Measurements from ENCODE around the gene ATOH8.

DNA sequence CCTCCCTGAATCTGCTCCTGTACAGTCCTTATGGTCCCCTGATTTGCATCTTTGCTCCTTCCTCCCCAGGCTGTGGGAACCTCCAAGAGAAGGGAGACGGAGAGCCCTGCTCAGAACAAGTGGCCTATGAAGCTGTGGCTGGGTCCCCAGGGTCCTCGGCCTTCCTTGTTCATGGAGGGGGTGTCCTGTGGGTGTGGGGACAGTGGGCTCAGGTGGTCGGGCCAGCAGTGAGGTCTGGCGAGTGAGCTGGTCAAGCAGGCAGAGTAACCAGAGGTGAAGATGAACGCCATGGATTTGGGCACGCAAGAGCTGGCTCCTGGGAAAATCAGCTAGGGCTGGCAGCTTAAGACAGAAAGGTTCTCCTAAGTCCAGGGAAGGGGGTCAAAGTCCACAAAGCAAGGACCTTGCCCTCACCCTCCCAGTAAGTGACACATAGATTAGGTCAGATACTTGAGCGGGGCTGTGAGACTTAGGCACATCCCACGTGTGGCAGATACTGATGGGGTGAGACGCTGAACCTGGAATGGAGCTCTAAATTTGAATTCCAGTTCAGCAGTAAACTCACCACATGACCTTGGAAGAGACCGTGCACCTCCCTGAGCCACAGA is 34.8 kb upstream of the ATOH8 start:
- TF ChIP-seq POLR2AphosphoS5 (IDR thresholded peaks at IDR 0.05) (no peak), POLR2A (IDR thresholded peaks at IDR 0.05) (no peak)
- TF ChIP-seq, protein P1, sequence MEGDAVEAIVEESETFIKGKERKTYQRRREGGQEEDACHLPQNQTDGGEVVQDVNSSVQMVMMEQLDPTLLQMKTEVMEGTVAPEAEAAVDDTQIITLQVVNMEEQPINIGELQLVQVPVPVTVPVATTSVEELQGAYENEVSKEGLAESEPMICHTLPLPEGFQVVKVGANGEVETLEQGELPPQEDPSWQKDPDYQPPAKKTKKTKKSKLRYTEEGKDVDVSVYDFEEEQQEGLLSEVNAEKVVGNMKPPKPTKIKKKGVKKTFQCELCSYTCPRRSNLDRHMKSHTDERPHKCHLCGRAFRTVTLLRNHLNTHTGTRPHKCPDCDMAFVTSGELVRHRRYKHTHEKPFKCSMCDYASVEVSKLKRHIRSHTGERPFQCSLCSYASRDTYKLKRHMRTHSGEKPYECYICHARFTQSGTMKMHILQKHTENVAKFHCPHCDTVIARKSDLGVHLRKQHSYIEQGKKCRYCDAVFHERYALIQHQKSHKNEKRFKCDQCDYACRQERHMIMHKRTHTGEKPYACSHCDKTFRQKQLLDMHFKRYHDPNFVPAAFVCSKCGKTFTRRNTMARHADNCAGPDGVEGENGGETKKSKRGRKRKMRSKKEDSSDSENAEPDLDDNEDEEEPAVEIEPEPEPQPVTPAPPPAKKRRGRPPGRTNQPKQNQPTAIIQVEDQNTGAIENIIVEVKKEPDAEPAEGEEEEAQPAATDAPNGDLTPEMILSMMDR (IDR thresholded peaks at IDR 0.05), result no peak
